HFF-Myc (cell line): ENCODE data around the gene NFE2.
"Not testable (repeated sequence)": the region's sequence is repeated elsewhere in the genome, so short reads cannot be mapped to it uniquely, and the experiment has no call there.

Experiments used
- DNase-seq: peaks from one replicate; pipeline ENCODE4 v3.0.0-alpha.2; 2011; ENCODE audit warnings: low read depth; ENCODE audit errors: extremely low read depth
- H3K4me3 ChIP-seq: replicated peaks from 2 replicates; pipeline ENCODE4 v1.5.1; 2011; ENCODE audit warnings: low read depth, mild to moderate bottlenecking, control low read depth, low read length
- TF ChIP-seq, protein P1 (sequence below): IDR thresholded peaks from 2 replicates; pipeline ENCODE4 v1.5.1; 2012; ENCODE audit warnings: mild to moderate bottlenecking, low read depth, low read length, control low read depth; ENCODE audit errors: missing control alignments

NFE2 gene

DNA sequence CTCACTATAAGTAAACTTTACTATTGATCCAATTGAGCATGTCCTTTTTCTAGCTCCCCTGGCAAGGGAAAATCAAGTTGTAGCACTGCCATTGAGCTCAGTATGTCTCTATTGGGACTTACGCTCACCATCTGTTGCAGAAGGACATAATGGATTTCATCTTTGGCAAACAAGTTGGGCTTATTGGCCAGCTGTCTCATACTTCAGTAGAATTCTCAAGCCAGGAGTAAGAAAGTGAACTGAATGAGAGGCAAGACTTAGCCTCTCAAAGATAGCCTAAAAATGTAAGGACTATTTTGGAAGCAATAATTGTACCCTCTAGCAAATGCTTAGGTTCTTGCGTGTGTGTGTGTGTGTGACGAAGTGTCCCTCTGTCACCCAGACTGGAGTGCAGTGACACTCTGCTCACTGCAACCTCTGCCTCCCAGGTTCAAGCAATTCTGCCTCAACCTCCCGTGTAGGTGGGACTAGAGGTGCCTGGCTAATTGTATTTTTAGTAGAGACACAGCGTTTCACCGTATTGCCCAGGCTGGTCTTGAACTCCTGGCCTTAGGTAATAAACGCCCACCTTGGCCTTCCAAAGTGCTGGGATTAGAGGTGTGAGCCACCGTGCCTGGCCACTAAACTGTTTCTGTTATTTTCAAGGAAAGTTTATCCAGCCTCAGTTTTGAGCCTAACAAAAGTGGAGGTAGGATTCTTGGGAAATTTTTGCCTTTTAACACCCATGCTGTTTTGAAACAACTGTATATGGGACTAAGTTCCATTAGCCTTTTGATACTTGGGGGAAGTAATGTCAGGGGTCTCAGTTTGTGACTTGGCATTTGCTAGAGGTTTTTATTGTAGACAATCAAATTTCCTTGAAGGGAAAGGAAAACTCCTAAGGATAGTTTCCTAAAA is 13.3 kb downstream of the NFE2 start:
- DNase-seq: no peak
- TF ChIP-seq, protein P1, sequence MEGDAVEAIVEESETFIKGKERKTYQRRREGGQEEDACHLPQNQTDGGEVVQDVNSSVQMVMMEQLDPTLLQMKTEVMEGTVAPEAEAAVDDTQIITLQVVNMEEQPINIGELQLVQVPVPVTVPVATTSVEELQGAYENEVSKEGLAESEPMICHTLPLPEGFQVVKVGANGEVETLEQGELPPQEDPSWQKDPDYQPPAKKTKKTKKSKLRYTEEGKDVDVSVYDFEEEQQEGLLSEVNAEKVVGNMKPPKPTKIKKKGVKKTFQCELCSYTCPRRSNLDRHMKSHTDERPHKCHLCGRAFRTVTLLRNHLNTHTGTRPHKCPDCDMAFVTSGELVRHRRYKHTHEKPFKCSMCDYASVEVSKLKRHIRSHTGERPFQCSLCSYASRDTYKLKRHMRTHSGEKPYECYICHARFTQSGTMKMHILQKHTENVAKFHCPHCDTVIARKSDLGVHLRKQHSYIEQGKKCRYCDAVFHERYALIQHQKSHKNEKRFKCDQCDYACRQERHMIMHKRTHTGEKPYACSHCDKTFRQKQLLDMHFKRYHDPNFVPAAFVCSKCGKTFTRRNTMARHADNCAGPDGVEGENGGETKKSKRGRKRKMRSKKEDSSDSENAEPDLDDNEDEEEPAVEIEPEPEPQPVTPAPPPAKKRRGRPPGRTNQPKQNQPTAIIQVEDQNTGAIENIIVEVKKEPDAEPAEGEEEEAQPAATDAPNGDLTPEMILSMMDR: no peak
- H3K4me3 ChIP-seq: no peak overlapping the region

- TF ChIP-seq, protein P1: no peak
- 0 out of 2 replicates have a peak overlapping the region, but pooled peaks have one; percentile 10 for H3K4me3 ChIP-seq
Observed at GRCh38 chr12:54286042-54287030, 14.5 kb downstream of the NFE2 start.

GRCh38 chr12:54285150-54286041 is 15.4 kb downstream of the NFE2 start:
- H3K4me3 ChIP-seq: peak overlapping the region; percentile 85
- DNase-seq: no peak
- TF ChIP-seq, protein P1: no peak

More at GRCh38 chr12:54286042-54287030, 14.5 kb downstream of the NFE2 start:
- no peak for DNase-seq

DNA sequence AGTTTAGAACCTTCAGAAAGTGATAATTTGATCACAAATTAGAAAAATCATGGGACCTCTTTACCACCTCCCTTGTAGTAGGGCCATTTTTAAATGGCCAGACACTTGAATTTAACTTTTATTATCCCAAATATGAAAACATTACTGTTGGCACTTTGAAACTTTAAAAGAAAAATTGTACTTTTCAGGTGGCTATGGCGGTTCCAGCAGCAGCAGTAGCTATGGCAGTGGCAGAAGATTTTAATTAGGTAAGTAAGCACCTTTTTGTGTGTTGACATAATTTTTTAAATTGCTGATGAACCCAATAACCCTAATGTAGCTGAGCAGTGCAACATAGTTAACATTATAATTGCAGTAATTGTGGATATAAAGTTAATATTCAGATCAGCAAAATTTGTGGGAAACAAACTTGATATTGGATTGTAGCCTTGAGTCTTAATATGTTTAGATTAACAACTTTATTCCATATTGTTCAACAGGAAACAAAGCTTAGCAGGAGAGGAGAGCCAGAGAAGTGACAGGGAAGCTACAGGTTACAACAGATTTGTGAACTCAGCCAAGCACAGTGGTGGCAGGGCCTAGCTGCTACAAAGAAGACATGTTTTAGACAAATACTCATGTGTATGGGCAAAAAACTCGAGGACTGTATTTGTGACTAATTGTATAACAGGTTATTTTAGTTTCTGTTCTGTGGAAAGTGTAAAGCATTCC is 16.6 kb downstream of the NFE2 start:
- H3K4me3 ChIP-seq: peak overlapping the region; percentile 85
- DNase-seq: not testable (repeated sequence)

GRCh38 chr12:54282949-54283593 is 17.7 kb downstream of the NFE2 start:
- no peak for DNase-seq
- TF ChIP-seq, protein P1: no peak
- peak overlapping the region; percentile 85 for H3K4me3 ChIP-seq

DNA sequence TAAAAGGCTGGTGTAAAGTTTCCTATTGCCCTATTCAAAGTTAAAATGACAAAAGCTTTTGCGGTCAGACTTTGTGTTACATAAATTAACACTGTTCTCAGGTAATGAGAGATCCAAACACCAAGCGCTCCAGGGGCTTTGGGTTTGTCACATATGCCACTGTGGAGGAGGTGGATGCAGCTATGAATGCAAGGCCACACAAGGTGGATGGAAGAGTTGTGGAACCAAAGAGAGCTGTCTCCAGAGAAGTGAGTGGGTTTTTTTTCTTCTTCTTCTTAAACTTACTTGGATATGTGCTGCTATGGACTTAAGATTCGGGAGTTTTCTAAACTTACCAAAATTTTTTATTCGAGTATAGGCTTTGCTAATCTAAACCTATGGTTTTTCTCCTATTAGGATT is 19.1 kb downstream of the NFE2 start:
- H3K4me3 ChIP-seq: peak overlapping the region; percentile 85
- not testable (repeated sequence) for DNase-seq

DNA sequence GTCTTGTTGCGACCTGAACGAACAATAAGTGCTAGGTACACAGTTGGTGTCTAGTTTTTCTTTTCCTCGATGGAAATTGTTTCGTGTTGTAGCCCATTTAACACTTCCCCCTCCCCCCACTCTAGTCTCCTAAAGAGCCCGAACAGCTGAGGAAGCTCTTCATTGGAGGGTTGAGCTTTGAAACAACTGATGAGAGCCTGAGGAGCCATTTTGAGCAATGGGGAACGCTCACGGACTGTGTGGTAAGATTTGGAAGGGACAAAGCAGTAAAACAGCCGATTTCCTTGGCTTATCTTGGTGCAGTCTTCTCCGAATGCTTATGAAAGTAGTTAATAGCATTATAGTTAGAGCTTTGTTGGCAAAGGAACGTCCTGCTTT is 19.6 kb downstream of the NFE2 start:
- H3K4me3 ChIP-seq: peak overlapping the region; percentile 85
- DNase-seq: not testable (repeated sequence)
